A549 treated with AZD2906 at 1 μM for 4 hours (cell line): ENCODE results near the gene KRT78. TPM values are rescaled to one million over a fixed set of nuclear protein-coding genes. Genes with fewer than 3 reads are reported as not detected.

Experiments used
- total RNA-seq: library from RNA; stranded (reverse); fragments of 200-300 nt; extraction: Qiagen RNA extraction; gene quantifications from 5 replicates; pipeline ENCODE4 v1.2.3, GENCODE V29; 2022

The KRT78 gene
- 0.04 to 0.13 TPM (median 0.07 TPM) in 5 replicates for total RNA-seq

DNA sequence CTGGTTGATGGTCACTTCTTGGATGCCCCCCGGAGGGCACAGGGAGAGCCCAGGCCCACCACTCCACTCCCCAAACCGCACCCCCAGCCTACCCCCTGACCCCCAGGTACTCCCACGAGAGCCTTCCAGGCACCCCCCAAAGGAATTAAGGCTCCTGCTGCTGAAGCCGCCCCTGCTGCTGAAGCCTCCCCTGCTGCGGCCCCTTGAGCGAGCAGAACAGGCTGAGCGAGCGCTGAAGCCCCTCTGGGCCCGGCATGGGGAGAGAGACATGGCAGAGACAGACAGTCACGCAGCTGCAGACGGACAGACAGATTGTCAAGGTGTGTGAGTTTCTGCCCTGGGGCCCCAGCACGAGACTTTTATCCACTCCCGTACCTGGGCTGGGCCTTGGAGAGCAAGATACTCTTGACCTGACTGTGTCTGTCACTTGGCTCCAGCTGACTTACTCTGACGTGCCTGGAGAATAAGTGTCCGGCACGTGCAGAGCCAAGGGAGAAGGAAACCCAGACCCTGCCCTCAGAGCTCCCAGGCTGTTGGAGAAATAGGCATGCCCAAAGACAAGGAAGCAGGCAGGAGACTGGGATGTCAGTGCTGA is at the start of gene KRT78:
TSS of gene KRT78 (minus strand) at position 334 of the 595 bp plus-strand sequence. CDS start at position 270, 64 bp downstream.

GRCh38 chr12:52833922-52834726 is 14.7 kb downstream of the KRT78 start, which contains the start of gene KRT79:
Gene KRT79 (minus strand): TSS chr12:52834311. CDS start chr12:52834260, 51 bp downstream.

GRCh38 chr12:52813885-52814709 is 34.7 kb downstream of the KRT78 start, which contains the start of gene KRT4:
Gene KRT4 (minus strand): TSS chr12:52814116. CDS start chr12:52814058, 58 bp downstream.

DNA sequence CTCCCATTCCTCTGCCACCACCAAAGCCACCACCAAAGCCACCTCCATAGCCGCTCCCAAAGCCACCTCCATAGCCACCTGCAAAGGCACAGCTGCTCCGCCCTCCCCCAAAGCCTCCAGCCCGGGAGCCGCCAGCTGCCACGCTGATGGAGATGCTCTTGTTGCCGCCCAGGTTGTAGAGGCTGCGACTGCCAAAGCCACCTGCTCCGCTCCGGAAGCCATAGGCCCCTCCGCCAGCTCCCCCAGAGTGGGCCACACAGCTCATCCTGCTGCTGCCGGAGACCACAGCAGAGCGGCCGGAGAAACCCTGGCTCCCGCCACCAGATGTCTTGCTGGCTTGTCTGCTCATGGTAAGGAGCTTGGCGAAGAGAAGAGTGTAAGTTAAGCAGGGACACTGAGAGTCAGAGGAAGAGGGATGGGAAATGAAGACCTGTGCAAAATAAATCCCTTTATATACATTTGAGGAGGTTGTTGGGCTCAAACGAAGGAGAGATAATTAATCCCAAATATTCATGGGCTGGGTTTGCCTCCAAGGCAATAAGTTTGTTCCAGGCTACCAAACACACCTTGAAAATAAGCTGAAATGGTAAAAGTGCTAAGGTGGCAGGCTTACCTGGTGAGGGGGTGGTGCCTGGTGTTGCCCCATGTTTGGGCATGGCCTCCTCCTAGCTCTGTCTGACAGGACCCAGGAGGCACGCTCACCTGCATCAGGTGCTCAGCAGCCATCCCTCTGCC is 52.9 kb downstream of the KRT78 start, which contains the start of gene KRT3:
TSS of gene KRT3 (minus strand) at position 424 of the 735 bp plus-strand sequence. CDS start at position 349, 75 bp downstream.

Other genes starting within 250 kb of the KRT78 start
- 0.05 TPM in 1 of 5 replicates, not detected in the others for gene KRT72, start 247.5 kb downstream of the KRT78 start, total RNA-seq
- gene KRT73, start 230.4 kb downstream of the KRT78 start, total RNA-seq, result not detected in 5 replicates
- 0.03 TPM in 1 of 5 replicates, not detected in the others for gene KRT2, start 196.8 kb downstream of the KRT78 start, total RNA-seq
- gene KRT1, start 168.6 kb downstream of the KRT78 start, total RNA-seq, result not detected in 5 replicates
- not detected in 5 replicates for gene KRT77, start 145.5 kb downstream of the KRT78 start, total RNA-seq
- gene KRT76, start 71.6 kb downstream of the KRT78 start, total RNA-seq, result not detected in 5 replicates
- gene KRT3, start 52.9 kb downstream of the KRT78 start, total RNA-seq, result 0.03 to 0.06 TPM in 2 of 5 replicates, not detected in the others
- 2.1 to 3.6 TPM (median 2.7 TPM) in 5 replicates for gene KRT4, start 34.9 kb downstream of the KRT78 start, total RNA-seq
- 0.05 to 0.10 TPM (median 0.07 TPM) in 4 of 5 replicates, not detected in the other for gene KRT79, start 14.7 kb downstream of the KRT78 start, total RNA-seq
- 4,552 to 5,559 TPM (median 5,427 TPM) in 5 replicates for gene KRT8, start 56.1 kb upstream of the KRT78 start, total RNA-seq
- 3,062 to 3,782 TPM (median 3,614 TPM) in 5 replicates for gene KRT18, start 100.1 kb upstream of the KRT78 start, total RNA-seq
- 230 to 453 TPM (median 274 TPM) in 5 replicates for gene EIF4B, start 157.5 kb upstream of the KRT78 start, total RNA-seq
- 43.2 to 68.0 TPM (median 59.7 TPM) in 5 replicates for gene TNS2, start 201.1 kb upstream of the KRT78 start, total RNA-seq
- 35.1 to 38.6 TPM (median 37.6 TPM) in 5 replicates for gene SPRYD3, start 230.4 kb upstream of the KRT78 start, total RNA-seq
- 143 to 250 TPM (median 245 TPM) in 5 replicates for gene IGFBP6, start 248.7 kb upstream of the KRT78 start, total RNA-seq